NCI-H2107 (cell line): ENCODE measurements around the gene DCLK3.

ENCODE experiments used
- DNase-seq: peaks from one replicate; lab custom pipeline; 2025; lab: John Stamatoyannopoulos, UW

DCLK3 gene

GRCh38 chr3:36763850-36764703, at the start of gene DCLK3:
TSS of gene DCLK3 (minus strand) at chr3:36764553. CDS start at chr3:36764263, 290 bp downstream.
- no peak for DNase-seq

GRCh38 chr3:36813305-36813704, 49.0 kb upstream of the DCLK3 start:
- DNase-seq = no peak

GRCh38 chr3:36812240-36812639, 47.9 kb upstream of the DCLK3 start:
- DNase-seq = no peak

GRCh38 chr3:36811768-36812167, 47.4 kb upstream of the DCLK3 start:
- no peak for DNase-seq

GRCh38 chr3:36804295-36805055, 40.1 kb upstream of the DCLK3 start:
- DNase-seq = no peak

- no peak for DNase-seq
Observed at GRCh38 chr3:36803091-36803791, 38.9 kb upstream of the DCLK3 start.

- no peak for DNase-seq
Observed at GRCh38 chr3:36800533-36801116, 36.3 kb upstream of the DCLK3 start.

- DNase-seq = no peak
Observed at GRCh38 chr3:36796881-36797280, 32.5 kb upstream of the DCLK3 start.

GRCh38 chr3:36796161-36796560, 31.8 kb upstream of the DCLK3 start:
- DNase-seq = no peak

- no peak for DNase-seq
Observed at GRCh38 chr3:36795622-36796021, 31.3 kb upstream of the DCLK3 start.

- DNase-seq = no peak
Observed at GRCh38 chr3:36792342-36792741, 28.0 kb upstream of the DCLK3 start.

GRCh38 chr3:36790765-36791164, 26.4 kb upstream of the DCLK3 start:
- DNase-seq = no peak

GRCh38 chr3:36786921-36787890, 22.9 kb upstream of the DCLK3 start:
- DNase-seq = no peak

GRCh38 chr3:36784138-36784635, 19.8 kb upstream of the DCLK3 start:
- DNase-seq = no peak

GRCh38 chr3:36777424-36778218, 13.3 kb upstream of the DCLK3 start:
- no peak for DNase-seq

GRCh38 chr3:36776436-36776835, 12.1 kb upstream of the DCLK3 start:
- DNase-seq = no peak

- DNase-seq = no peak
Observed at GRCh38 chr3:36774052-36774451, 9.7 kb upstream of the DCLK3 start.

GRCh38 chr3:36771931-36772330, 7.6 kb upstream of the DCLK3 start:
- no peak for DNase-seq

- no peak for DNase-seq
Observed at GRCh38 chr3:36769926-36770325, 5.6 kb upstream of the DCLK3 start.

- no peak for DNase-seq
Observed at GRCh38 chr3:36765104-36765503, 751 bp upstream of the DCLK3 start.
